H54 (cell line): ENCODE data around the gene ZFP36L1.

Source experiments
- DNase-seq: peaks from one replicate; pipeline ENCODE4 v3.0.0; 2011; ENCODE audit warnings: low spot score, mixed read lengths; ENCODE audit not compliant: insufficient read length
- FAIRE-seq: peaks from 3 replicates; lab custom pipeline; 2011; peaks lifted over from hg19 to GRCh38; lab: Jason Lieb, UNC
- POLR2A ChIP-seq: IDR thresholded peaks from 2 replicates; pipeline ENCODE4 v1.6.1; 2011; ENCODE audit warnings: low read depth, mild to moderate bottlenecking, low read length

ZFP36L1 gene

DNA sequence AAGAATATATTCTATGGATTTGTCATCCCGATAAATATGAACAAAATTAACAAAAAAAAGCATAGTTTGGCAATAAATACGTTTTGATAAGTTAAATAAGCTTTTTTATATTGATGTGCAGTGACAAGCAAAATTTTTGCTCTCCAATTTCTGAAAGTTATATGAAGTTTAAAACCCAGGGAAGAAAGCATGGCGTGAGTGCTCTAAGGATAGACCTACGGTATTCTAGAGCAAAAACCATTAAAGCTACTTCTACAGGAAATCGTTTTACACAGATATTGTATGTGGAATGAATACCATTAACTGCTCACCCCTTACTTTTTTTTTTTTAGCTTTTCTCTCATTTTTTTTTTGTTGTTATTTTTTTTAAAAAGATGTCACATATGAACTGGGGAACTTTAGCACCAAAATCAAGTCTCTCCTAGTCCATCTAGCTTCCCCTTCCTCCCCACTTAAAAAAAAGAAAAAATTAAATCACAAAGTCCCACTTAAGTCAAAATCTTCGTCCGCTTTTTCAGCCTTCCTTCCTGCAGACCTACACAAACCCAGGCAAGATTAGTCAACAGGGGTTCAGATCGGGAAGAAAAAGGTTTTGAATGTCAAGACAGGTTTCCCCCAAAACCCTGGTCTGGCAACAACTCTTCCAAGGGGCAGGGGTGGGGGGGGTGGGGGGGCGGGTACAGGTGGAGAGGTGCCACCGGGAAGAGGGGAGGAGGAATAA, 4.4 kb downstream of the ZFP36L1 start:
- TF ChIP-seq POLR2A, result no peak
- FAIRE-seq (no peak), DNase-seq (no peak)

DNA sequence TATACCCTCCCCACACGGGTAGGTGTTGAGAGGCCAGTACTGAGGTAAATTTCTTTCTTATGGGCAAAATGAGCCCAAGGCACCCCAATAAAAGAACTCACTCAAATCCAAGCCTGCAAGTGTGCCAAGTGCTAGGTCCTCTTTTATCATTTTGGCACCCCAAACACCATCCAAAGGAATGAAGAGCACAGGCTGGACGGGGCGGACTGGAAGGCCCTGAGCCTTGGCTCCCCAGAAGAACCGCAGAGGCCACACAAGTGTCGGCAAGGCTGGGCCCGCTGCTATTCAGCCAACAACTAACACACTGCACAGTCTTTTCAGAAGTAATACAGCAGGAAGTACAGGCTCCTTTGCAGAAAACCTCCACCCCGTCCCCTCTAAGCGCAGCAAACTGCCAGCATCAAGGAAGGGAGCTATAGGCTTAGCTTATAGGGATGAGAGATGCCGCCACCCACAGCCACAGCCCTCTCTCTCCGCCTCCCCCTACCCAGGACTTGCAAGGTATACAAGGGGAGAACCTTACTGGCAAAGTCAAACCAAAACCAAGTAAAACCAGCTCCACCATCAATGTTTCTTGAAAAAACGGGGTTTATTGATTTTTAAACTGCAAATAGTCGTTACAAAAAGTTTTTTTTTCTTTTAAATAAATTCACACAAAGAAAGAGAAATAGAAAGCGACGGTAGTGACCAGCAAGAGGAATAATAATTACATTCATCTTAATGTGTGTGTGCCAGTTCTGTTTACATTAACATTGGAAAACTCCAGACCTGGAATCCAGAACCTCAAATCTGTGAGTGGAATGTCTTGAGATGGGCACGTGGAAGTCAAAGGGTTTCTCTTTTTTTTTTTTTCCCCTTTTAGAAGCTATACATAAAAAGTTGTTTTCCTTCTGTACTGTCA, 5.5 kb downstream of the ZFP36L1 start:
- TF ChIP-seq POLR2A, result no peak
- DNase-seq, result no peak
- peak; percentile 57 for FAIRE-seq

DNA sequence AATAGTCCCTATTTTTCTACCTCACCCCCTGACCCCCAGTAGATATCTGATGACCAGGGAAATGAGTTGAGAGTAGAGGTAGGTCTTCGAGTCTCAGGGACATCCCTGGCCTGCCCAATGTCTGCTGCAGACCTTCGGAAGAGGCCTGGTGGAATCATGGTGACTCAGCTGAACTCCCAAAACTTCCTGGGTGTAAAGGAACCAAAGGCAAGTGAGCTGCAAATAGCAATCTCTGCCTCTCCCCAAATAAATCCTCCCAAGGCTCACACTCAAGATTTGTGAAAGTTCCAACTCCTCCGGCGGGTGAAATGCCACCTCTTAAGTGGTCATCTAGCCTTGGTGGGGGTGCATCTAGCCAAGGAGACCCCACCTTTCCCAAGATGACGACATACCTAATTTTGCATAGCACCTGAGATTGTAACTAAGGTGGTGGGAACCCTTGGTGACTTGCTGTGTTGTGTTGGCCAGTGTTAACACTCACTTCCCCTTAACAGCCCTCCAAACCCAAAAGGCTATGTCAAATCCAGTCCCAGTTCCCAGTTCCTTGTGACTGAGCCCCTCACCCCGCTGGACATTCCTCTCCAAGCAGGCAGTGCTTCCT, 6.3 kb downstream of the ZFP36L1 start:
- FAIRE-seq (peak; percentile 93), DNase-seq (no peak)
- TF ChIP-seq POLR2A, result no peak

DNA sequence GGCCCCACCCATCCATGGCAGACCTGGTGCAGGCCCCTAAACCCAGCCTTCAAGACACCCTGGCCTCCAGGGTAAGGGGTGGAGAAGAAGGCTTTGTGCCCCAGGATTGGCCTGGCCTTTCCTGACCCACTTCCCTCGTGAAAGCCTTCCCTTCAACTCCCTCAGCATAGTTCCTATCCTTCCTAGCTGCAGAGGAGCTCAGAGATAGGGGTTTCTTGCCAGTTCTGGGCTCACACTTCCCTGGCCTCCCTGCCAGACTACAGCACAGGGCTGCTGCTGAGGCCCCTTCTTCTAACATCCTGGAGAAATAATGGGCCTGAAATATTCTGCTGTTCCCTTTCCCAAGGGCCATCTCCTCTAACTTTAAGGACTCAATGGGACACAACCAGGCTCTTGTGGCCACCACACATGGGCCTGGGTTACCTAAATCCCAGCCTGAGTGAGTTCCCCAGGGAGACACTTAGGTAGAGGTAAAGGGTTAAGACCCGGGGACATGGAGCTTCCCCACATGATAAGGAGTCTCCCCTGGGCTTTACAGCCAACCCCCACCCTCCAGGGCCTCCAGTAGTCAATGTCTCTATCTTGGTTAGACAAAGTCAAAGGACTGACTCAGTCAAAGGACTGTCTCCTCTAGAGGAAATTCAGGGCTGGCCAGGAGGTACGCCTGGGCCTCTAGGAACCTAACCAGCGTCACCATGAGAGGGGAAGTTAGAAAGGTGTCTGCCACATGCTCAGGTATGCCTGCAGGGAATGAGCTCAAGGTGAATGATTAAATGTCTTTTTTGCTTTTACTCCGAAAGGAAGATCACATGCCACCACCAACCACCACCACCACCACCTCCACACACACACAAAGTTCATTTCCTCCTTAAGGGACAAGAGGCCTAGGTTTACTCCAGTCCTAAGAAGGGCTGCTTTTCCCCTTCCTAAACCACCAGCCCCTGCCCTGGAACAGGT, 7.1 kb downstream of the ZFP36L1 start:
- TF ChIP-seq POLR2A, result no peak
- DNase-seq, result no peak
- FAIRE-seq, result peak; percentile 15

DNA sequence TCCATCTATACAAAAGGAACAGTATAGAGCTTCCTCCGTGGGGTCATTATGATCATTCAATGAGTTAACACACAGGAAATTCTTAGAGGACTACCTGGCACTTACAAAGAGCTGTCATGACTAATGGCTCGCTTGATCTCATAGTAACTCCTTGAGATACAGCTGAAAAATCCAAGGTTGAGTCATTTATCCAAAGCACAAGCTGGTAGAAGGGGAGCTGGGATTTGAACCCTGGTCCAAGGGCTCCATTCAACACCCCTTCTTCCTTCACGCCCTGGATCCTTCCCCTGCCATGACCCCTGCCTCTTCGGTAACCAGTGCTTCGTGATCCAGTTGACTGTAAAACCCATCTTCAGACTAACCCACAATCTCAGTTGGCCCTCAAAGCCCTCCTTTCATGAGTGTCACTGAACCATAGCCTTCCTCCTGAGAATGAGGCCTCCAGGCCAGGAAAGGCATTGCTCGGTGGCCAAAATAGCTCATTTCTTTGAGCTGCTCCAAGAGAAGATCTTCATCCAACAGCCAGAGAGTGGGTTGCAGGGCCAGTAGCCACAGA, 7.8 kb downstream of the ZFP36L1 start:
- peak; percentile 50 for FAIRE-seq

DNA sequence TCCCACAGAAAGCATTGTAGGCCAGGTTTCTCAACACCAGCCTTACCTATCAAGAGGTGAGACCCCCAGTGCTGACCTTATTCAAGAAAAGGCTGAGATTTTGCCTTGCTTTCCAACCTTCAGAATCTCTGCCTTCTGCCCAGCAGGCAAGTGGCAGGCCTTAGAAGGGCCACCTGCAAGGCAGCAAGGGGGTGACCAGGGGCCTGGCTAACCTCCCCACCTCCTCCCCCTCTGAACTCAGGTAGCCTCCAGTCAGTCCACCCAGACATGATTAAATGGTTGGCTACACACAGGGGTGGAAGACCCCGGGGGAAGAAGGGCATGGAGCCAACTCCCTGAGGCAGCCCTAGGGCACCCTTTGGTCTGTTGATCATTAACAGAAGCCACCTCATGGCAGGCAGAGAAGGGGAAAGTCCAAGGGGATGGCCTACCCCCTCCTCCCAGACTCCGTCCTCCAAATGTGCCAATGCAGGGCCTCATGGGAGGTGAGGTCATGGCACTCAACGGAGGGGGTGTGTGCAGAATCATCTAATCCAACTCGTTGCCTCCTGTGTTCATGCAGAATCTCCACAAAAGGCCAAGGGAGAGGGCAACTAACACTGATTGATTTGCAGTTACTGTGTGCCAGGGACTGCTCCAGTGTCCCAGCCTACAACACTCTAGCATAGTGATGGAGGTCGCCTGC, 8.5 kb downstream of the ZFP36L1 start:
- no peak for TF ChIP-seq POLR2A
- FAIRE-seq (no peak), DNase-seq (no peak)

More for the DNA sequence above, 7.8 kb downstream of the ZFP36L1 start:
- DNase-seq, result no peak
- no peak for TF ChIP-seq POLR2A

DNA sequence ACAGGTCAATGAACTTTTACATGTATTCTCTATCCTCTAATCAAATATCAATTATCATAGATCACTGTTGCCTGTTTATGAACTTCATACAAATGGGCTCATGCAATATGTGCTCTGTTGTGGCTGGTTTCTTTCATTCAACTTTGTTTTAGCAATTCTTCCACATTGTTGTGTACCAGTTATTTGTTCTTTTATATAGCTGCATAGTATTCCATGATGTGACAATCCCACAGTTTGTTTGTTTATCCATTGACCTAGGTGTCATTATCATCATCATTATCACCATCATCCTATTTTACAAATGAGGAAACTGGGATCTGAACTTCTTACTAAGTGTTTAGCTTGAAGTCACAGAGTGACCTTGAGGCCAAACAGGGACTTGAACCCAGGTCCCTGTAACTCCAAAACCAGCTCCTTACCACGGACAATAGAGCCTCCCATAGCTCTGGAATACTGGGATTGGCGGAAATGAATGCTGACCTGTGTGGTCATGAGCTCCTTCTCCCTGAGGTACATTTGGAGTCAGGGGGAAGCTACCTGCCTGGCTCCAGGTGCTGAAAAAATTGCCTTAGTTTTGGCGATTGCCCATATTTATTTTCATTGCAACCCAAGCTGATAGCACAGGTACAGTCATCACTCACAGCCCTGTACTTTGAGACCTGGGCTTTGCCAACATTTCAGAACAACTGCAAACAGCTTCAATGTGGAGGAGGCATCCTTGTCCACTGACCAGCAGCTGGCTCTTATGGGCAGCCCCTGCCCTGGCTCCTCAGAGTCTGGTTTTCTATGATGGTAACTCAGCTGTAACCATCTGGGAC, 9.2 kb downstream of the ZFP36L1 start:
- no peak for TF ChIP-seq POLR2A
- DNase-seq (no peak), FAIRE-seq (no peak)

DNA sequence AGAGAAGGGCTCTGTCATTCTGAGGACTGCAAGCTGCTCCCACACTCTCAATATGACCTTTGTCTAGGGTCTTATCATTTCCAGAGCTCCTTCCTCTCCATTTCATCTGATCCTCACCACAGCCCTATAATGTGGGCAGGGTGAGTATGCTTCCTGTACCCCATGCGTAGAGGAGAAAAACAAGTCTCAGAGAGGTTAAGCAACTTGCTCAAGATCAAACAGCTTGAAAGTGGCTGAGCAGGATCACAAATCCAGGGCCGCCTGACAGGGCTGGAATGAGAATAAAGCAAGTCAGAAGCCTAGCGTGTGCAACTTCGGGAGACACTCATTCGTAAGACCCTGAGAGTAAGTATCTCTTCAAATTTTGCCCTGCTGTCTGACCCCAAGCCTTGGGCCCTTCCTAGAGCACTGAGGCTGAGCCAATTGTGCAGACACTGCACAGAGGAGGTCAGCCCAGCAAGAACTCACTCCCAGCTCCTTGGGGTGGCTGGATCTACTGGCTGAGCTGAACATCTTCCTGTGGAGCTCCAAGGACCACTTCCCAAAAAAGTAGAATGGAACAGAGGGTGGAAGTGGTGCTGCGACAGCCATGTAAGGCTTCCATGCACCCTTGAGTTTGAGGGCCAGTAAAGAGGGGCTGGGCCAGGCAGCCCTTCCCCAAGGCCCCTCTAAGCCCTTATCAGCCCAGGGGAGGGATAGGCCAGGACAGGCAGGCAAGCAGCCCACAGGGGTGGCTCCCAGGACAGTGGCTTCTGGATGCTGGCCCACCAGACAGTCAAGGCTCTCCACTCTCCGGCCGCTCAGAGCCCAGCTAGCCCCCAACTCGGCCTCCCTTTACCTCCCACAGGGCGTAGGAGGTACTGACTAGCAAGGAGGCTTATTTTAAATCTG, 10.5 kb downstream of the ZFP36L1 start:
- DNase-seq, result no peak
- no peak for FAIRE-seq
- no peak for TF ChIP-seq POLR2A

DNA sequence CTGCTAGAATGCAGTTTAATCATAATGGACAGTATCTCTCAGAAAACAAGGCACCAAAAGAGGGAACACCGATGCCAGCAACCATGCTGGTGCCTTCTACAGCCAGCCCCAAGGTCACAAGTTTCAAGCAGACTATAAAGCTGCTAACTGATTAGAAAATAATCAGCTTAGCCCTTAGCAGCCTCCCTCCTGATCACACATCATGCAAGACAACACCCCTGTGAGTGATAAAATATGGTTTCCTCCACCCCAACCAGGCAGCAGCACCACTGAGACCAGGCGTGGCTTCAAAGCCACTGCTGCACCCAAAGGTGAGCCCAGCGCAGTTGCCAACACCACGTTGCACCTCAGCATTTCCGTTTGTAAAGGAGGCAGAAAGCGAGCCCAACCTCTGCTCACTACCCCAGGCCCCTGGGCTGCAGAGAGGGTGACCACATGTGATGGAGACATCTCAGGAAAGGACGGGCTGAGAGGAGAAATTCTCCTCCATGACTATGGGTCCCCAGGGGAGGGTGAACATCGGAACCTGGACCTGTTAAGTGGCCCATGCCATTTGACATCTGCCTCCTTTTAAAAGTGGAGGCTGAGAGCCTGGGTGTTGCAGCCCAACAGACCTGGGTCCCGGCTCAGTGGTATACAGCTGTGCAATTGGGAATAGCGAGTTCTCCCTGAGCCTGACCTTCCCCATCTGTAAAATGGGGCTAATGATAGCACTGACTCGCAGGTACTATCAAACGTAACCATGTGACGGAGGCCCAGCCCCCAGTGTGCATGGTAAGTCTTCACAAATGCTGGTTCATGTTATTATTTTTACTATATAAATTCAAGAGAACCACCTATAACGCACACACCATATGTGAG, 11.5 kb downstream of the ZFP36L1 start:
- TF ChIP-seq POLR2A, result 0 out of 2 replicates have a peak, but pooled peaks have one; percentile 12
- FAIRE-seq (no peak), DNase-seq (no peak)

DNA sequence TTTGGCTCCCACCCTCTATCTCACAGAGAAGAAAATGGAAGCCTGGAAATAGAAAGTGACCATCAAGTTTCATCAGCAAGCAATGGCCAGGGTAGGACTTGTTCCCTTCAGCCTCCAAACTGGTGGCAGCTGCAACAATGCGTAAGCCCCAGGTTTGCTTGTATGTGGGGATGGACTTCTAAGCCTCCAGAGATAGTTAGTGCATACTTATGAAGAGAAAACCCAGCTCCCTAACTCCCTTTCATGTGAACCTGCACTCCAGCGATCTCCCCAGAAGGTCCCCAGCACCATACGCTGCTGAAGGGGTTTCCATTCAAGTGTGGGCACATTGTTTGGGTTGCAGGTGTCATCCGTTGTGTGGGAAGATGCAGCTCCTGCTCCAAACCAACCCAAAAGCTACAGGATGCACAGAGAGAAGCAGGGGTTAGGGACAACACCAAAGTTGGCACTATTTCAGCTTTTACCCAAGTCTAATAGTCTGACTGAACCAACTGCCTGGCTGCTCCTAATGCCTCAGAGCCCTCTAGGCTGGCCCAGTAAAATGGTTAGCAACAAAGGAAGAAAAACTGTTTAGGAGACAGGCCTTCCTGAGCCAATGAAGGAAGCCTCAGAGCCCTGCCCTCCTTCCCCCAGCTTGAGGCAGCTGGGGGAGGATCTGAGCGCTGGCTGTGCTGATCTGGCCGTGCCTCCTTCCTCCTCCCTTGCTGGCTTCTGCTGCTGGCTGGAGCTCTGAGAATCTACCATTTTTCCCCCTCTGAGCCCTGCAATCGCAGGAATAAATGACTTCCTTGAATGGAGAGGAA, 12.3 kb downstream of the ZFP36L1 start:
- FAIRE-seq, result no peak
- no peak for TF ChIP-seq POLR2A
- DNase-seq, result no peak
